ENCODE measurements around the gene FGF8. TPM values are rescaled to one million over a fixed set of nuclear protein-coding genes. Genes with fewer than 3 reads are reported as not detected.

FGF8 gene
- total RNA-seq, 6 donors from 2014 or later, result 0.44 TPM; not detected in 5

- H3K27ac ChIP-seq, result no peak overlapping the region
- ATAC-seq (ENCODE audit: low FRiP score in 2 of 2), result no peak
- H3K9me3 ChIP-seq, result no peaks in the 10 kb centered on the region
- peaks cover 0 to 7% (median 0%) of the 10 kb centered on the region in 4 donors for H3K4me1 ChIP-seq
- H3K27me3 ChIP-seq, result no peaks in the 10 kb centered on the region
- no peak overlapping the region for H3K4me3 ChIP-seq
- WGBS, 2 donors, result 85 to 93% methylated on average over 3 to 5 of the region's 5 CpGs
- DNase-seq, result no peak
- H3K36me3 ChIP-seq, result no peaks in the 10 kb centered on the region
- TF ChIP-seq, protein P1, sequence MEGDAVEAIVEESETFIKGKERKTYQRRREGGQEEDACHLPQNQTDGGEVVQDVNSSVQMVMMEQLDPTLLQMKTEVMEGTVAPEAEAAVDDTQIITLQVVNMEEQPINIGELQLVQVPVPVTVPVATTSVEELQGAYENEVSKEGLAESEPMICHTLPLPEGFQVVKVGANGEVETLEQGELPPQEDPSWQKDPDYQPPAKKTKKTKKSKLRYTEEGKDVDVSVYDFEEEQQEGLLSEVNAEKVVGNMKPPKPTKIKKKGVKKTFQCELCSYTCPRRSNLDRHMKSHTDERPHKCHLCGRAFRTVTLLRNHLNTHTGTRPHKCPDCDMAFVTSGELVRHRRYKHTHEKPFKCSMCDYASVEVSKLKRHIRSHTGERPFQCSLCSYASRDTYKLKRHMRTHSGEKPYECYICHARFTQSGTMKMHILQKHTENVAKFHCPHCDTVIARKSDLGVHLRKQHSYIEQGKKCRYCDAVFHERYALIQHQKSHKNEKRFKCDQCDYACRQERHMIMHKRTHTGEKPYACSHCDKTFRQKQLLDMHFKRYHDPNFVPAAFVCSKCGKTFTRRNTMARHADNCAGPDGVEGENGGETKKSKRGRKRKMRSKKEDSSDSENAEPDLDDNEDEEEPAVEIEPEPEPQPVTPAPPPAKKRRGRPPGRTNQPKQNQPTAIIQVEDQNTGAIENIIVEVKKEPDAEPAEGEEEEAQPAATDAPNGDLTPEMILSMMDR (IDR thresholded peaks at IDR 0.05), result no peak
- no peak for TF ChIP-seq EP300 (IDR thresholded peaks at IDR 0.05)
- no peak for TF ChIP-seq POLR2AphosphoS5 (IDR thresholded peaks at IDR 0.05)
- TF ChIP-seq POLR2A (IDR thresholded peaks at IDR 0.05), result no peak
Measured at GRCh38 chr10:101762736-101763135, 13.2 kb downstream of the FGF8 start.

- no peaks in the 10 kb centered on the region for H3K27me3 ChIP-seq
- no peaks in the 10 kb centered on the region for H3K4me1 ChIP-seq
- H3K9me3 ChIP-seq, result no peaks in the 10 kb centered on the region
- H3K4me3 ChIP-seq, result no peak overlapping the region
- no peaks in the 10 kb centered on the region for H3K36me3 ChIP-seq
- H3K27ac ChIP-seq, result no peak overlapping the region
- ATAC-seq (ENCODE audit: low FRiP score in 2 of 2), result no peak
- TF ChIP-seq, protein P1 (IDR thresholded peaks at IDR 0.05), result no peak
- no peak for TF ChIP-seq EP300 (IDR thresholded peaks at IDR 0.05)
- TF ChIP-seq POLR2A (IDR thresholded peaks at IDR 0.05), result no peak
- no peak for TF ChIP-seq POLR2AphosphoS5 (IDR thresholded peaks at IDR 0.05)
- 88 to 96% methylated on average over 4 to 9 of the region's 9 CpGs for WGBS, 2 donors
- no peak for DNase-seq
Measured at GRCh38 chr10:101761226-101761625, 14.7 kb downstream of the FGF8 start.

GRCh38 chr10:101760510-101760909, 15.4 kb downstream of the FGF8 start:
- Histone ChIP-seq H3K9me3 (no peaks in the 10 kb centered on the region), H3K27me3 (no peaks in the 10 kb centered on the region), H3K4me1 (no peaks in the 10 kb centered on the region), H3K27ac (no peak overlapping the region), H3K4me3 (no peak overlapping the region), H3K36me3 (no peaks in the 10 kb centered on the region)
- ATAC-seq (ENCODE audit: low FRiP score in 2 of 2), result no peak
- 79% methylated on average over 3 of the region's 3 CpGs for WGBS, 2 donors
- TF ChIP-seq EP300 (IDR thresholded peaks at IDR 0.05), result no peak
- TF ChIP-seq, protein P1 (IDR thresholded peaks at IDR 0.05), result no peak
- TF ChIP-seq POLR2AphosphoS5 (IDR thresholded peaks at IDR 0.05), result no peak
- no peak for TF ChIP-seq POLR2A (IDR thresholded peaks at IDR 0.05)
- DNase-seq, result no peak

- H3K36me3 ChIP-seq, result no peaks in the 10 kb centered on the region
- no peak overlapping the region for H3K4me3 ChIP-seq
- H3K27me3 ChIP-seq, result no peaks in the 10 kb centered on the region
- TF ChIP-seq POLR2A (IDR thresholded peaks at IDR 0.05) (no peak), POLR2AphosphoS5 (IDR thresholded peaks at IDR 0.05) (no peak), EP300 (IDR thresholded peaks at IDR 0.05) (no peak)
- TF ChIP-seq, protein P1 (IDR thresholded peaks at IDR 0.05), result no peak
- H3K9me3 ChIP-seq, result no peaks in the 10 kb centered on the region
- no peak for DNase-seq
- WGBS, 2 donors, result 69 to 71% methylated on average over 11 to 12 of the region's 12 CpGs
- ATAC-seq (ENCODE audit: low FRiP score in 2 of 2), result no peak
- H3K4me1 ChIP-seq, result no peaks in the 10 kb centered on the region
- H3K27ac ChIP-seq, result no peak overlapping the region
Measured at GRCh38 chr10:101759309-101760247, 16.3 kb downstream of the FGF8 start.
